NT2/D1 (cell line): ENCODE measurements around the gene KIF3A.

Experiments used
- YY1 ChIP-seq: IDR thresholded peaks from 2 replicates; pipeline ENCODE4 v1.6.1; 2011; ENCODE audit not compliant: insufficient read length, insufficient read depth
- ZNF274 ChIP-seq: IDR thresholded peaks from 2 replicates; pipeline ENCODE4 v1.6.1; 2011; ENCODE audit warnings: mild to moderate bottlenecking, low read depth, low read length

DNA sequence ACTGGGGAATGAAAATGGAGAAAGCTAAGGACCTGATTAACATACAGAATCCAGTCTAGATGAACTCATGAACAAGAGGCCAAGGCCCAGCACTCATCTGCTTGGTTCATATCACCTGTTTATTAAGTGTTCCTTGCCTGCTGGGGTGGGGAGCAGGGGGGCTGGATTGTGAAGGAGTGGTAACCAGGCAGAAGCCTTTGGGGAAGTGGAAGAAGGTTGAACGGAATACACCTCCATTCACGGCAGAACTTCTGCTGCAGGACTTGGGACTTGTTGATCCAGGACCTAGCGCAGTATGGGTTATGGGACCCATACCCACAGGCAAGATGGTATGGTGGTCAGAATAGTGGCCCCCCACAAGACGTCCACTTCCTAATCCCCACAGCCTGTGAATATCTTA is 48.5 kb upstream of the KIF3A start:
- TF ChIP-seq ZNF274 (no peak), YY1 (no peak)
